HG02884 (cell line): ENCODE data around the gene LRRIQ1.

Experiments used
- ATAC-seq: cut with Tn5 transposase; IDR thresholded peaks from one replicate; pipeline ENCODE4 v1.9.1; 2021; ENCODE audit warnings: mild to moderate bottlenecking, moderate library complexity; ENCODE audit not compliant: unreplicated experiment

LRRIQ1 gene

DNA sequence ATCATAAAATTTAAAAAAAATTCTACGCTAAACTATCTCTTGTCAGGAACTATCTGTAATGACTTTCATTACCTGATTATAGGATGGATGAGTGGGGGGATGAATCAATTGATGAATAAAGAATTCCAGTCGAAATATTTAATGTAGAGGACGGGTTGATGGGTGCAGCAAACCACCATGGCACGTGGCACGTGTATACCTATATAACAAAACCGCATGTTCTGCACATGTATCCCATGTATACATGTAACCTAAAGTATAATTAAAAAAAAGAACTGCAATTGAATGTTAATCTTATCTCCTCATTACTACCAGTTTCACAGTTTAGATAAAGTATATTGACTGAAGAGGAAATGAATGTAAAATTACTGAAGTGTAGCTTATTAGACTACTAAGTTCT, 23.4 kb downstream of the LRRIQ1 start:
- ATAC-seq, result no peak

- no peak for ATAC-seq
These were observed 24.8 kb downstream of the LRRIQ1 start for GRCh38 chr12:85060916-85061315.

DNA sequence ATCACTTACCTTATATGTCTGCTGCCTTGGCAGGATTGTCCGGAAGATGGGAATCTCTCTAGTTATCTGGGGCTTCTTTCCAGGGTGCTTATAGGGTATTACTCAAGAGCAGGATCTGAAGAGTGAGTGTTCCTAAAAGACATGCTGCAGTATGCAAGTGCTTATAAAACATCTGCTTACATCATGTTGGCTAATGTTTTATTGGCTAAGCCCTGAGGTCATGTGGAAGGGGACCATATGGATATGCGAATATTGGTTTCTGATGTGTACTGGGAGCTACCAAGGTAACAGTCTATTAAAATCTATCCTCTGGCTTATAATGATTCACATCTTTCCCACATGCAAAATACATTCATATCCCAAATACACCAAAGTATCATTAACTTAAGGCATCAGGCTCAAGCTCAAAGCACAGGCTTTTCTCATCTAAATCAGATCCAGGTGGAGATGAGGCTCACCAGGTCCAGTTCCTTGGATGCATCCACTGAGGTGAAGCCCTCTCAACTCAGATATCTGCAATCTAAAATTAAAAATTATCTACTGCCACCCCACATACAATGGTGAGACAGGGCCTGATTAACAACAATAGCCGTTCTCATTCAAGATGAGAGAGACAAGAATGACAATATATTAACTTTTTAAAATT, 29.8 kb downstream of the LRRIQ1 start:
- no peak for ATAC-seq

GRCh38 chr12:85072826-85073225, 36.7 kb downstream of the LRRIQ1 start:
- no peak for ATAC-seq

DNA sequence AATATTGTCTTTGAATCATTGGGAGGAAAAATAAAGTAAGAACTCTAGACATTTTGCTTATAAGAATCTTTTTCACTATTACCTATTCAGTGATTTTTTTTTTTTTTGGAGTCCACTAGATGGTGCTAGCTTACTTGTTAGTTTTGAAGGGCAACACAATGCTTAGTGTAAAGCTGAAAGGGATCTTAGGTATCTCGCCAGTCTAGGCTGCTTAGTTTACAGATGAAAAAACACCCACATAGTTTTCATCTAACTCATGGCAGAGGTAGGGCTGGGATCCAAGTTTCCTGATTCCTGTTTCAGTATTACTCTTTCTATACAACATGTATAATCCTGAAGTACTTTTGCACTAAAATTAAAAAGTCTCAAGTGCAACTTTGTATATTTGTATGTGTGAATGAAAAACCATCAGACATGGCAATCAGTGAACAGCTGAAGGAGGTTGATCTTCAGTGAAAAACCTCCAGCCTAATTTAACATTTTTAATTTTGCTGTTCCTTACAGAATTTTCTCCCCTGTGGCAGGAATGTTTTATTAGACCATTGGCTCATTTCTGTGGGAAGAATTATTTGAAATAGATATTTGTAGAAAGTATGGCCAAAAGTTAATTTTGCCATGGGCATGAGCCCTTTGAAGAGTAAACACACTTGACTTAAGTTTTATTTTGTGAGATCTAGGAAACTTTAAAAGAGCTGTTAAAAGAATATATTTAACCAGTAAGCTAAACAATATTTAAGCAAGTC, 40.7 kb downstream of the LRRIQ1 start:
- peak; percentile 93 for ATAC-seq

DNA sequence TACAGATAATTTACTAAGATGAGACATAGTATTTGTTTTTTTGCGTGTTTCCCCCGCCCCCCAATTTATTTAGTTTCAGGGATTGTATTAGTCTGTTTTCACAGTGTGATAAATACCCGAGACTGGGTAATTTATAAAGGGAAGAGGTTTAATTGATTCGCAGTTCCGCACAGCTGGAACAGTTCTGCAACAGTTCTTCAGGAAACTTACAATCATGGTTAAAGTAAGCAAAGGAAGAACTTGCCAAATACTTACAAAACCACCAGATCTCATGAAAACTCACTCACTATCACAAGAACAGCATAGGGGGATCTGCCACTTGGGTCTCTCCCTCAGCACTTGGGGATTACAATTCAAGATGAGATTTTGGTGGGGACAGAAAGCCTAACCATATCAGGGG, 48.9 kb downstream of the LRRIQ1 start:
- ATAC-seq, result no peak

DNA sequence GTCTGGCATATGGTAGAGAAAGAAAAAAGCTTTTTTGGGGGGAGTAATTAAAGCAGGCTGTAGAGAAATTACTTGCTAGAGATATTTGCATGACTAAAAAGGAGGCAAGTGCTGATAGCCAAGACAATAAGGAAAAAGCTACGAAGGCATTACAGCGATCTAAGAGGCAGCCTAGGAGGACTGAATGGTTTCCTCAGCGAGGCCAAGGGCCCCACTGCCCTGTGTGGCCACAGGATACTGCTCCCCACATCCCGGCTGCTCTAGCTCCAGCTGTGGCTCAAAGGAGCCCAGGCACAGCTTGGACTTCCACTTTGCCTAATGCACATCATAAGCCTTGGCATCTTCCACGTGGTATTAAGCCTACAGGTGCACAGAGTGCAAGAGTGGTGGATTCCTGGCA, 53.6 kb downstream of the LRRIQ1 start:
- no peak for ATAC-seq

- no peak for ATAC-seq
These were observed 56.7 kb downstream of the LRRIQ1 start for GRCh38 chr12:85092814-85093370.

GRCh38 chr12:85095501-85095900, 59.4 kb downstream of the LRRIQ1 start:
- ATAC-seq, result no peak

GRCh38 chr12:85130646-85131045, 94.5 kb downstream of the LRRIQ1 start:
- ATAC-seq, result no peak

DNA sequence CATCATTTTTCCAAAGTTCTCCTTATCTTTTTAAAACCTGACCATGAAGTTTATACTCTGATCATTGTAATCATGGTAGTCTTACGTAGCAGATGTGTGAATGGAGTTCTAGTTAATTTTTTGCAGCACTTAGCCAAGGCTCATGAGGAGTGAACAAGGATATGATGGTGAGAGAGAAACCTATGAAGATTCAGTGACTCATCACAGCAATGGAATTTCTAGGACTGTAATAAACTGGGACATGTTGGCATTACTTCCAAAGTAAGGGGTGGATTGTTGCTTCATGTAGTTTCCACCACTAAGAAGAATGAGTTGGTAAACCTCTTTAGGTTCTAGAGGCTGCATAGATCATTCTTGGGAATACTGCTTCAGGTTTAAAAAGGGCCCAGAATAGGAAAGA, 102.7 kb downstream of the LRRIQ1 start:
- ATAC-seq, result no peak

DNA sequence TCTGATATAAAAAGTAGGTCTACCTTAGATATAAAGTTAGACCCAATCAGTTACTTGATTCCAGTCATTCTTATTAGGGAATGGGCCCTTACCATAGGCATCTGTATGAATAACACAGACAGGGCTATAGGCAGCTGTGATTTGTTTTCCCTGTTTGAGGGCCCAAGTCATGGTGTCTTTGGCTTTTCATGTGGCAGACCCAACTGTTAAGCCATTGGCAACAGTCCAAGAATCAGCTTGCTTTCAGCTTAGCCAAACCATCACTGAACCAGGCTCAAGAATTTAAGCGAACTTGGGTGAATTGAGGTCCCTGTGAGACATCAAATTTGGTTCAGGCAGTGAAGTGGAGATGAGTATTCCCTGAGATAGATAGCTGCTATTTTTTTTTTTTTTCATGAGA, 111.2 kb downstream of the LRRIQ1 start:
- no peak for ATAC-seq

DNA sequence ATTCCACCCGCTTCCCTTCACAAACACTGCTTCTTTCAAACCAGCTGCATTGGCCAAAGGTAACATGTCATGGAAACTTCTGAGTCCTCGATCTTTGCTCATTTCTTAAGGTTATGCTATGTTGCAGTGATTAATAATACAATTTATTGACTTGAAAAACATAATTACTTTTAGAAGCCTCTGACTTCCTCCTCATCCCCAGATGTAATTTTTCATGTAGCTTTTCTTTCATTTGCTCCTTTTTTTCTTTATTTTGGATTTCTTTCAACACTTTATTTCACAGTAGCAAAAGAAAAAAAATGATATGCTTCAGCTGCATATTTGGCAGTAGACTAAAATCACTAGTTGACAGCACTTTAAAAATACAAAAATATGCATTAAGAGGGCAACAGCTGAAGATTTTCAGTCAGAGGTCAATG, 116.2 kb downstream of the LRRIQ1 start:
- ATAC-seq, result no peak

DNA sequence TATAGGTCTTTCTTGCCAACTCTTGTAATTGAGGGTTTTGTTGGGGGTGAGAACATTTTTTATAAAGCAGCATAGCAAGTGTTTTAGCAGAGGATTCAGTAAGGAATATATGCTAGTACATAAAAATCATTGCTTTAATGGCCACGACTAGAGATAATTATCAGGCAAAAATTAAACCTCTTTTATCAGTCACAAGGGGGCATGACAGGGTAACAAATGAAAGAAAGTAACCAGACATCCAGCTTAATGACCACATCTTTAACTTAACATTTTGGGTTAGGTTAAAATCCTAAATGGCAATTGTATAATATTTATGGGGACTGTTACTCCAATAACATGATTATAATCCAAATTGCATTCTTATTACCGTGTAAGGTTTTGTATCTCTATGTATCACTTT, 119.6 kb downstream of the LRRIQ1 start:
- ATAC-seq, result no peak

GRCh38 chr12:85156569-85156968, 120.4 kb downstream of the LRRIQ1 start:
- no peak for ATAC-seq

- ATAC-seq, result no peak
These were observed 121.0 kb downstream of the LRRIQ1 start for GRCh38 chr12:85157035-85157603.

- no peak for ATAC-seq
These were observed 127.7 kb downstream of the LRRIQ1 start for GRCh38 chr12:85163752-85164321.

- ATAC-seq, result no peak
These were observed 143.6 kb downstream of the LRRIQ1 start for GRCh38 chr12:85179680-85180270.

DNA sequence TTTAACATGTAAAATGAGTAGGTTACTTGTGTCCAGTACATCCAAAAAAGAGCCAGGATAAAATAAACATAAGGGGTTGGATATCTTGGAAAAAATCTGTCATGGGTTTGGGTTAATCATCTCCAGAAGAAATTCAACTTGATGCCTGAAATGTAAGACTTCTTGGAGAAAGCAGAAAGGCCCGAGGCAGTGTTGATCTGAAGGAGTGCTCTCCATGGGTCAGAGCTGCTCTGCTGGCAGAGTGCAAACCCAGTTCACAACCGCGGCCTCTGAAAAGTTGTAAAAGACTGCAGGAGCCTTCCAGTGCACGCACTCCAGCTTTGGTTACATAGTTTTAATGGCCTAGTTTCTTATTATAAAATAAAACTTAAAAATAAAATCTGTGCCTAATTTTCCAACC, 146.5 kb downstream of the LRRIQ1 start:
- no peak for ATAC-seq

DNA sequence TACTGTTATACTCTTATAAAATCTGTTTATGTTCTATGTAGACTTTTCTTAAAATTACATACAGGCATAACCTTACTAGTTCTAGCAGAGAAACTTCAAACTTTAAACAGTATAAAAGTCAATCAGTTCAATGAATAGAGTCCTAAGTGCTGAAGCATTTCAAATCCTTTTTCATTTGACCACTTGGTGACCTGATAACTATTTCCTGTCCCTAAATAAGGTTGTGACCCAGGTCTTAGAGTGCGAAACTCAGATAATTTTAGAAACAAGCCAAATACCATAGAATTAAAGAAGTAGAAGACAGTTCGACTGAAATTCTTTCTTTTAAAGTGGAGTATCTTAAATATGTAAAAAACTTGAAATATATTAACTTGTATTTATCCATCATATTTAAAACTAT, 147.7 kb downstream of the LRRIQ1 start:
- no peak for ATAC-seq

- ATAC-seq, result no peak
These were observed 150.1 kb downstream of the LRRIQ1 start for GRCh38 chr12:85186236-85186635.
